ENCODE measurements around the gene KCNIP3.
"Not testable (repeated sequence)": the region's sequence is repeated elsewhere in the genome, so short reads cannot be mapped to it uniquely, and the experiment has no call there.

The KCNIP3 gene

DNA sequence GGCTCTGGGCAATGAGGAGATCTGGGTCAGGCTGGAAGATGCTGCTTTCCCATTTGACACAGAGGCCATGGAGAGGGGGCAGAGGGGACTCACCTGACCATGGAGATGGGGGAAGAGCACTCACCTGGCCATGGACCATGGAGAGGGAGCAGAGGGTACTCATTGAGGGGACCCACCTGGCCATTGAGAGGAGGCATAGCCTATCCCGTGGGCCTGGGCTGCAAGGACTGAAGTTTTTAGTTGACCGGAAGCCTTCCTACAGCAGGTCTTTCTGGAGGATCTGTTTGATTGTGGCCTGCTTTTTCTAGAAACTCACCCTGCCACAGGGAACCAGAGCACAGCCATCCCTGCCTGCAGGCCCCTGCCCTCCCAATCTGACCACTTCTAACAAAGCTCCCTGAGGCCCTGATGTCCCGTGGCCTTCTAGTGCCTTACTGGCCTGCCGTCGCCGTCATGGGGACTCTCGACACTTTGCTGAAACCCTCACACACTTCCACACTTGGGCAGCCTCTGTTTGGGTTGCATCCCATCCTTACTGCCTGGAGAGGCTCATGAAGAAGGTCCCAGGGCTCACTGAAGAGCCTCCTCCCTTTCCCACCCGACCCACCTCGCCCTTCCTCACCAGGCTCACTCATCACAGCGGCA, 28.0 kb upstream of the KCNIP3 start:
- Histone ChIP-seq H3K9ac (ENCODE audit: low read length) (no peak overlapping the region), H3K27me3 (ENCODE audit: control insufficient read depth, insufficient read depth, low read length) (no peaks in the 10 kb centered on the region), H3K4me3 (ENCODE audit: low read length) (no peak overlapping the region), H3K36me3 (ENCODE audit: control insufficient read depth, insufficient read depth, low read length) (no peaks in the 10 kb centered on the region), H3K4me1 (ENCODE audit: control insufficient read depth, insufficient read depth, low read length) (peaks cover 10% of the 10 kb centered on the region), H3K9me3 (ENCODE audit: control insufficient read depth, low read length) (no peaks in the 10 kb centered on the region)

GRCh38 chr2:95269745-95270144, 27.4 kb upstream of the KCNIP3 start:
- H3K4me3 ChIP-seq (ENCODE audit: low read length); H3K36me3 ChIP-seq (ENCODE audit: control insufficient read depth, insufficient read depth, low read length); H3K27me3 ChIP-seq (ENCODE audit: control insufficient read depth, insufficient read depth, low read length); H3K9ac ChIP-seq (ENCODE audit: low read length); H3K9me3 ChIP-seq (ENCODE audit: control insufficient read depth, low read length): not testable (repeated sequence)
- peaks cover 11% of the 10 kb centered on the region for H3K4me1 ChIP-seq (ENCODE audit: control insufficient read depth, insufficient read depth, low read length)

DNA sequence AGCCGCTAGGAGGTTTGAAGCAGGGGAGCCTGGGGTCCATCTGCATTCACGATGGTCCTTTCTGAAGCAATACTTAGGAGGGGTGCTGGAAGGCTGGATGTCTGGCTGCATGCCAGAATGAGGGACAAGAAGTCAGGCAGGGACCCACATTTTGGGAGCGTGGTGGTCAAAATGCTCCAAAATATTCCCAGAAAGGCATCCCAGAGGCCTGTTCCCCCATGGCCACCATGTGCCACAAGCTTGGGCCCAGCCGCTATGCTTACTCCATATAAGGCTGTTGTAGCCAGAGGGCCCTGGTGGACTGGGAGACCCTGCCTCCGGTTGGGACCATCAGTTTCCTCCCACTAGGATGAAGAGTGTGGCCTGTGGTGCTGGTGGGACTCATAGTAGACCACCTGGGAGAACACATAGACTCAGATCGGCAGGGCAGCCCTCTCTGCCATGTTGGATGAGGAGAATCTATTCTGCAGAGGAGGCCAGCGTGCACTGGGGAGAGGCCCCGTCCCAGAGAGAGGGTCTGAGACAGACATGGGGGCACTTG, 26.5 kb upstream of the KCNIP3 start:
- no peaks in the 10 kb centered on the region for H3K9me3 ChIP-seq (ENCODE audit: control insufficient read depth, low read length)
- H3K36me3 ChIP-seq (ENCODE audit: control insufficient read depth, insufficient read depth, low read length) = no peaks in the 10 kb centered on the region
- H3K27me3 ChIP-seq (ENCODE audit: control insufficient read depth, insufficient read depth, low read length) = no peaks in the 10 kb centered on the region
- no peak overlapping the region for H3K9ac ChIP-seq (ENCODE audit: low read length)
- no peak overlapping the region for H3K4me3 ChIP-seq (ENCODE audit: low read length)
- peaks cover 13% of the 10 kb centered on the region for H3K4me1 ChIP-seq (ENCODE audit: control insufficient read depth, insufficient read depth, low read length)

- H3K9me3 ChIP-seq (ENCODE audit: control insufficient read depth, low read length) = no peaks in the 10 kb centered on the region
- H3K27me3 ChIP-seq (ENCODE audit: control insufficient read depth, insufficient read depth, low read length) = no peaks in the 10 kb centered on the region
- no peak overlapping the region for H3K9ac ChIP-seq (ENCODE audit: low read length)
- no peaks in the 10 kb centered on the region for H3K36me3 ChIP-seq (ENCODE audit: control insufficient read depth, insufficient read depth, low read length)
- H3K4me3 ChIP-seq (ENCODE audit: low read length) = no peak overlapping the region
- H3K4me1 ChIP-seq (ENCODE audit: control insufficient read depth, insufficient read depth, low read length) = peaks cover 22% of the 10 kb centered on the region
Measured at GRCh38 chr2:95271381-95271971, 25.7 kb upstream of the KCNIP3 start.

GRCh38 chr2:95272299-95272751, 24.8 kb upstream of the KCNIP3 start:
- Histone ChIP-seq H3K4me3 (ENCODE audit: low read length) (no peak overlapping the region), H3K9me3 (ENCODE audit: control insufficient read depth, low read length) (no peaks in the 10 kb centered on the region), H3K4me1 (ENCODE audit: control insufficient read depth, insufficient read depth, low read length) (peaks cover 30% of the 10 kb centered on the region), H3K27me3 (ENCODE audit: control insufficient read depth, insufficient read depth, low read length) (no peaks in the 10 kb centered on the region), H3K36me3 (ENCODE audit: control insufficient read depth, insufficient read depth, low read length) (no peaks in the 10 kb centered on the region), H3K9ac (ENCODE audit: low read length) (no peak overlapping the region)

- Histone ChIP-seq H3K36me3 (ENCODE audit: control insufficient read depth, insufficient read depth, low read length) (no peaks in the 10 kb centered on the region), H3K4me3 (ENCODE audit: low read length) (no peak overlapping the region), H3K4me1 (ENCODE audit: control insufficient read depth, insufficient read depth, low read length) (peaks cover 35% of the 10 kb centered on the region), H3K9me3 (ENCODE audit: control insufficient read depth, low read length) (no peaks in the 10 kb centered on the region), H3K9ac (ENCODE audit: low read length) (no peak overlapping the region), H3K27me3 (ENCODE audit: control insufficient read depth, insufficient read depth, low read length) (no peaks in the 10 kb centered on the region)
Measured at GRCh38 chr2:95272781-95273180, 24.4 kb upstream of the KCNIP3 start.

- Histone ChIP-seq H3K4me1 (ENCODE audit: control insufficient read depth, insufficient read depth, low read length) (peaks cover 42% of the 10 kb centered on the region), H3K4me3 (ENCODE audit: low read length) (no peak overlapping the region), H3K9ac (ENCODE audit: low read length) (no peak overlapping the region), H3K27me3 (ENCODE audit: control insufficient read depth, insufficient read depth, low read length) (no peaks in the 10 kb centered on the region), H3K36me3 (ENCODE audit: control insufficient read depth, insufficient read depth, low read length) (no peaks in the 10 kb centered on the region), H3K9me3 (ENCODE audit: control insufficient read depth, low read length) (no peaks in the 10 kb centered on the region)
Measured at GRCh38 chr2:95273566-95274290, 23.4 kb upstream of the KCNIP3 start.

GRCh38 chr2:95274291-95275150, 22.6 kb upstream of the KCNIP3 start, which contains the start of gene PROM2:
TSS of gene PROM2 (plus strand) at chr2:95274449. CDS start at chr2:95274586, 137 bp downstream.
- peak within 1 kb of the TSS; percentile 67 for H3K9ac ChIP-seq (ENCODE audit: low read length)
- H3K27me3 ChIP-seq (ENCODE audit: control insufficient read depth, insufficient read depth, low read length) = no peaks in the 10 kb centered on the region
- H3K4me1 ChIP-seq (ENCODE audit: control insufficient read depth, insufficient read depth, low read length) = peaks cover 42% of the 10 kb centered on the region
- H3K9me3 ChIP-seq (ENCODE audit: control insufficient read depth, low read length) = no peaks in the 10 kb centered on the region
- H3K4me3 ChIP-seq (ENCODE audit: low read length) = peak within 1 kb of the TSS; percentile 23
- no peaks in the 10 kb centered on the region for H3K36me3 ChIP-seq (ENCODE audit: control insufficient read depth, insufficient read depth, low read length)

DNA sequence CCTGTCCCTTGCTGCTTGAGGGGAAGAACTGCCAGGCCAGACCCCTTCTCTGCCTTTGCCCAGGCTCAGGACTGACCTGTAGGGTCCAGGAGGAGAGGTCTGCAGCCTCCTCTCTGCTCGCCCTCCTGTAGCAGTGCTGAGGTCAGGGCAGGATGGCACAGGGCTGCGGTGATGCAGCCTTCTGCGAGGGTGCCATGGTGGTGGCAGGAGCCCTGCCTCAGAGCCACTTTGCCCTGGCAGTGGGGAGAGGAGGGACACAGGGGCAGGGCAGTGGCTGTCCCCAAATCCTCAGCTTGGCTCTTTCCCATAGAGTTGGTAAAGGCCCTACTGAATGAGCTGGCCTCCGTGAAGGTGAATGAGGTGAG, 22.0 kb upstream of the KCNIP3 start:
- Histone ChIP-seq H3K9me3 (ENCODE audit: control insufficient read depth, low read length) (no peaks in the 10 kb centered on the region), H3K36me3 (ENCODE audit: control insufficient read depth, insufficient read depth, low read length) (peaks cover 1% of the 10 kb centered on the region), H3K9ac (ENCODE audit: low read length) (peak overlapping the region; percentile 67), H3K4me1 (ENCODE audit: control insufficient read depth, insufficient read depth, low read length) (peaks cover 42% of the 10 kb centered on the region), H3K4me3 (ENCODE audit: low read length) (peak overlapping the region; percentile 23), H3K27me3 (ENCODE audit: control insufficient read depth, insufficient read depth, low read length) (no peaks in the 10 kb centered on the region)

- Histone ChIP-seq H3K4me1 (ENCODE audit: control insufficient read depth, insufficient read depth, low read length) (peaks cover 42% of the 10 kb centered on the region), H3K9ac (ENCODE audit: low read length) (peak overlapping the region; percentile 67), H3K4me3 (ENCODE audit: low read length) (peak overlapping the region; percentile 23), H3K36me3 (ENCODE audit: control insufficient read depth, insufficient read depth, low read length) (peaks cover 7% of the 10 kb centered on the region), H3K27me3 (ENCODE audit: control insufficient read depth, insufficient read depth, low read length) (no peaks in the 10 kb centered on the region), H3K9me3 (ENCODE audit: control insufficient read depth, low read length) (no peaks in the 10 kb centered on the region)
Measured at GRCh38 chr2:95275601-95276243, 21.4 kb upstream of the KCNIP3 start.

- H3K4me3 ChIP-seq (ENCODE audit: low read length) = peak overlapping the region; percentile 23
- H3K9ac ChIP-seq (ENCODE audit: low read length) = peak overlapping the region; percentile 13
- no peaks in the 10 kb centered on the region for H3K9me3 ChIP-seq (ENCODE audit: control insufficient read depth, low read length)
- H3K36me3 ChIP-seq (ENCODE audit: control insufficient read depth, insufficient read depth, low read length) = peaks cover 9% of the 10 kb centered on the region
- no peaks in the 10 kb centered on the region for H3K27me3 ChIP-seq (ENCODE audit: control insufficient read depth, insufficient read depth, low read length)
- H3K4me1 ChIP-seq (ENCODE audit: control insufficient read depth, insufficient read depth, low read length) = peaks cover 42% of the 10 kb centered on the region
Measured at GRCh38 chr2:95276244-95276887, 20.8 kb upstream of the KCNIP3 start.

All from mucosa of stomach (tissue), 1 donor.